GM12872 (cell line): Measurements from ENCODE around the gene CCZ1.

Experiments
- TF ChIP-seq, protein P1 (sequence below): IDR thresholded peaks from 3 replicates; pipeline ENCODE4 v1.5.1; 2011; ENCODE audit warnings: low read depth, mild to moderate bottlenecking, low read length, moderate library complexity; ENCODE audit not compliant: insufficient read depth

The CCZ1 gene

DNA sequence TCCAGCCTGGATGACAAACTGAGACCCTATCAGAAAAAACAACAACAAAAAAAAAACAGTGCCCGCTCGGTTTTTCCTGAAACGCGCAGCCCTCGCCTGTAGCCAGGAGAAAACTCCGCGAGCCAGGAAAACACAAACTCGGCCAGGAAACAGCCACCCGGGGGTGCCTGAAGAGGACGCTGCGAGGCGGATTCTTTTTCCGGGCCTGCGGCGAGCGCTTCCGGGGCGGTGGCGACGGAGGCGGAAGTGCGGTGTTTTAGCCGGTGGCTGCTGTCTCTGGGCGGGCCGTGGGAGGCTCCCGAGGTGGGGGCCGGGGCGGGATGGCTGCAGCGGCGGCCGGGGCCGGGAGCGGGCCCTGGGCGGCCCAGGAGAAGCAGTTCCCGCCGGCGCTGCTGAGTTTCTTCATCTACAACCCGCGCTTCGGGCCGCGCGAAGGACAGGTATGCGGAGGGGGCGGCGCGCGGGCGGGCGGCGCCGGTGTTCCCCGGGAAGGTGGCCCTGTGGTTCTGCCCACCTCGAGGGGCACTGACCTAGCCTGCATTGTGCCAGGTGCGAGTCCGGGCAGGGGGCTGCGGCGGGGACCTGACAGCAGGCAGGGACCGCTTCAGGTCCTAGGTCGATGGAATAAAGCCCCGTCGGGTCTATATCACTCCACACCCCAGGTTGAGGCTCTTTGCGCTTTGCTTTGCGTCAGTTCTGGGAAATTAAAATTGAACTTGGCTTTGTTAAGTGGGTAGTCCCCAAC is at the start of gene CCZ1:
CCZ1 (plus strand) TSS at position 254 of the 745 bp plus-strand sequence; CDS start at position 321, 67 bp downstream.
- TF ChIP-seq, protein P1, sequence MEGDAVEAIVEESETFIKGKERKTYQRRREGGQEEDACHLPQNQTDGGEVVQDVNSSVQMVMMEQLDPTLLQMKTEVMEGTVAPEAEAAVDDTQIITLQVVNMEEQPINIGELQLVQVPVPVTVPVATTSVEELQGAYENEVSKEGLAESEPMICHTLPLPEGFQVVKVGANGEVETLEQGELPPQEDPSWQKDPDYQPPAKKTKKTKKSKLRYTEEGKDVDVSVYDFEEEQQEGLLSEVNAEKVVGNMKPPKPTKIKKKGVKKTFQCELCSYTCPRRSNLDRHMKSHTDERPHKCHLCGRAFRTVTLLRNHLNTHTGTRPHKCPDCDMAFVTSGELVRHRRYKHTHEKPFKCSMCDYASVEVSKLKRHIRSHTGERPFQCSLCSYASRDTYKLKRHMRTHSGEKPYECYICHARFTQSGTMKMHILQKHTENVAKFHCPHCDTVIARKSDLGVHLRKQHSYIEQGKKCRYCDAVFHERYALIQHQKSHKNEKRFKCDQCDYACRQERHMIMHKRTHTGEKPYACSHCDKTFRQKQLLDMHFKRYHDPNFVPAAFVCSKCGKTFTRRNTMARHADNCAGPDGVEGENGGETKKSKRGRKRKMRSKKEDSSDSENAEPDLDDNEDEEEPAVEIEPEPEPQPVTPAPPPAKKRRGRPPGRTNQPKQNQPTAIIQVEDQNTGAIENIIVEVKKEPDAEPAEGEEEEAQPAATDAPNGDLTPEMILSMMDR: peak; percentile 38; the same call in 1 of the 3 replicates

DNA sequence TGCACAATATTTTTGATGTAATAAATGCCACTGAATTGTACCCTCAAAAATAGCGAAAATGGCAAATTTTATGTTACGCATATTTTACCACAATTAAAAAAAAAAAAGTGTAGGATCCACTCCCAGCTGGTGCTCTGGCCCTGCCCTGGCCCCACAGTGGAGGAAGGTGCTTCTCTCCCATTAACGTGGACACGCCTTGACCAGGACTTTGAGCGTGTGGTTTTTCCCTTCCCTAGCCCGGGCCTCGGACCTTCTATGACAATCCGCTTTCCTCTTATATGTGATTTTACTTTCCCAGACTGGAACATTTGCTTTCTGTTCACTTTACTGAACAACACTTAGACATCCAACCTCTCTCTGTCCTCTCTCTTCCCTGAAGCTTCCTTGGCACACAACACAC is 47.6 kb upstream of the CCZ1 start:
- TF ChIP-seq, protein P1: no peak

DNA sequence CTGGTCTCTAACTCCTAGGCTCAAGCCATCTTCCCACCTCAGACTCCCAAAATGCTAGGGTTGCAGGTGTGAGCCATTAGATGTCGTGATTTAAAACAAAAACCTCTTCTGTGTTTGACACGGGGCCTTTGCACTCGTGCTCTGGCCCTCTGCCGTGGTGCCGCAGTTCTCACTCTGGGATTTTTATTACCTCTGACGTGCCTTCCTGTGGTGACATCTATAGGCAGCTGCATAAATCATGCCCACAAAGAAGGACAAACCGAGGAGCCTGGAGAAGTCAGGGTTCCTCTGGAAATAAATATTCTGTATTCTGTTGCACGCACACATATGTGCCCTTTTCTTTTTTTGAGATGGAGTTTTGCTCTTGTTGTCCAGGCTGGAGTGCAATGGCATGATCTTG is 43.8 kb upstream of the CCZ1 start:
- TF ChIP-seq, protein P1: no peak

DNA sequence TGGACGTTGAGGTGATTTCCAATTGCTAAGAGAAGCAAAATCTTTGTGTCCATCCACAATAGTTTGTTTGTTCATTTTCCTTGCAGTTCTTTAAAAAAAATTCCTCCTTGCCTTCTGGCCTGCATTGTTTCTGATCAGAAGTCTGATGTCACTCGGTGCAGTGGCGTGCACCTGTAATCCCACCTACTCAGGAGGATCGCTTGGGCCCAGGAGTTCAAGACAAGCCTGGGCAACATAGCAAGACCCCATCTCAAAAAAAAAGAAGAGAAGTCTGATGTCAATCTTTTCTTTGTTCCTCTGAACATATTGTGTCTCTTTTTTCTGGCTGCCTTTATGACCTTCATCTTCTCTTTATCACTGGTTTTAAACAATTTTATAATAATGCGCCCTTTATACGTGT is 31.5 kb upstream of the CCZ1 start:
- TF ChIP-seq, protein P1: no peak

DNA sequence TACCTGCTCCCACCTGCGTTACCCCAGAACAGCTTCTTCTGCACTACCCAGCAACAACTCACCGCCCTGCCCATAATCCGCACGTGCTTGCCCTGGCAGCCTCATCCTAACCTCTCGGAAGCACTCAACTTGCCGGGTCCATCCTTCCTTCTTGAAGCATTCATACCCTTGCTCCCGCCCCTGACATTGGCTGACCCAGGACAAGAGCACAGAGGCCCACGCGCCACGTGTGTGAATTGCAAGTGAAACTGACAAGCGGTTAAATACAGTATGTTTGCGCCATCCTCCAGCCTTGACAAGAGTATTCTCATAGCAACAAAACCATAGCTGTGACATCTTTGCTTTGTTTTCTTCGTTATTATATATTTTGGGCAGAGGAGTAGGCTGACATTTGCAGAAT is 28.8 kb upstream of the CCZ1 start:
- TF ChIP-seq, protein P1: no peak

DNA sequence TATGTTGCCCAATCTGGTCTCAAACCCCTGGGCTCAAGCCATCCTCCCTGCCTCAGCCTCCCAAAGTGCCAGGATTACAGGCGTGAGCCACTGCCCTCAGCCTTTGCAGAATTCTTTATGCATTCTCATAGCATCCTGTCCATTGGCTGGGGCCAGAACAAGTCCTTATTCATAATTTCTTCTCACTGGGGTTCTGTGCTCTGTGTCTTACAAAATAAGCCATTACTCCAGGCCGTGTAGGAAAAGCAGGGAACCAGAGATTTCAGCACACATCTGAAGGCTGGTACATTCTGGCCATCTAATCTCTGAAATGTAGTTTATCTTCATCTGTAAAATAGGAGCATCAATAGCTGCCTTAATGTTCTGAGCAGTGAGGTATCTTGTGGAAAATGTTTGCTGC is 28.2 kb upstream of the CCZ1 start:
- TF ChIP-seq, protein P1: no peak

DNA sequence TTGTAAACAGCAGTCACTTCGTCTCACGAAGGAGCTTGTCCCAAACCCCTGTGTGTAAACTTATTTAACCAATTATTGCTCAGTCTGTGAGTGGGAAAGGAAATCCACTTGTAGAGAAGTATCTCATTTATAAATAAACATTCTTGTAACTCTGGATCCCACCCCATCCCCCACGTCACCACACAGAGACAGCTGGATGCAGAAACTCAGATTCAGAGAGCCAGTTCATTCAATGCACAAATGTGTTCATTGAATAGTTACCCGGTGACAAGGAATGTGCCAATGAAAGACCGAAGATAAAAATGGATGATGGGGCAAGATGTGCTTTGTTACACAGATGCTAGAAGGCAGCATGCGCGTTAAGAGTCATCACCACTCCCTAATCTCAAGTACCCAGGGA is 26.2 kb upstream of the CCZ1 start:
- TF ChIP-seq, protein P1: no peak
